ENCODE results near the gene METTL23.

Gene METTL23

DNA sequence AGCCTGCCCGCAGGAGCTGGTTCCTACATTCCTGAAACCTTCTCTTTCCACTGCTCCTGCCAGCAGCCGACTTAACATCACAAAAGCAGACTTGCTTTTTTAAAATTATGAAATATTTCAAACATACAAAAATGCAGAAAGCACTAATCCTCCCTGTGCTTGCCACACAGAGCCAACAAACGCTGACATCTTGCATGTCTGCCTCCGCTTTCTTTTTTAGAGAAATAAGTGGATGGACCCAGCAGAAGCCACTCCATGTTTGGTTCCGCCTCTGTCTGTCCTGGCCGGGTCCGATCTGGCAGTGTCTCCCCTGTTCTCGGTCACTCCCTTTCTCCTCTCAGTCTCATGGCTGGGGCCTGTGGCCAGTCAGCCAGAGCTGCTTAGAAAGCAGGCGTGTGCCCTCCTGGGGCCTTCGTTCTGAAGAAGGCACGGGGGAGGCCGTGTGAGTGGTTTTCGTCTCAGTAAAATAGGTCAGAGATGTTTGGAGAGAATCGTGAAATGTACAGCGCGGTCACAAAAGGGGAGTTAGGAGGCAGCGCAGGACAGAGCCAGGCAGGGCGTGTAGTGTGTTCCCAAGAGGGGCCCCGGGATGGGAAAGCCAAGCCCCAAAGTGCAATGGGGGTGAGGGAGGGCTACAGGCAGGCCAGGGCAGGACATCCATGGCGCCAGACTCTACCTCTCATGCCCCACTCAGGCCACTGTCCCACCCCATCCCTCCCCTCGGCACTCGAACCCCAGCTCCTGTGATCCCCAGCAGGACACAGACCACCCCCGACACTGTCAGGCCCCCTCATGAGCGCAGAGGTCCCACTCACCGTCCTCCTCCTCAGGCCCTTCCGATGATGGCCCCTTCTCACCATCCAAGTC lies 39.1 kb upstream of the METTL23 start:
- TF ChIP-seq GATA3 (IDR thresholded peaks at IDR 0.05; ENCODE audit: low read depth, low read length), result no peak
- no peak for TF ChIP-seq GATA2 (IDR thresholded peaks at IDR 0.05; ENCODE audit: low read depth, low read length)

DNA sequence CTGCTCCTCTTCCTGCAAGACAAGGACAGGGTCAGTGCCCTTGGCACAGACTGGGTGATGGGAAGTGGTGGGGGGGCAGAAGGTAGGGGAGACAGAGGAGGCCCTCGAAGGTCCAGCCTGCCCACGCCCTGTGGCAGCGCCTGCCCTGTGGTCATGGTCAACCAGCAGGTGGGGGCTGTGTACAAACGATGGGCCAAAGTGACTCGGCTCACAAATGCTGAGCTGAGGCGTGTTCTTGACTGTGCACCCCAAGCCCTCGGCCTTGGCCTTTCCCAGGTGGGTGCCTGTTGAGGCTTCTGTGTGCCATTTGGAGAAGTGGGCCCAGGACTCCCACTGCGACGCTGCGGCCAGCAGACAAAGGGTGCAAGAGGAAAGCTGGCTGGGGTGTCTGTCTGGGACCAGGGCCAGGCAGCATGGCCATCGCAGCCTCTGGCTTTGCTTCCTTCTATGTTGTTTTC lies 38.4 kb upstream of the METTL23 start:
- TF ChIP-seq GATA3 (IDR thresholded peaks at IDR 0.05; ENCODE audit: low read depth, low read length), result no peak
- no peak for TF ChIP-seq GATA2 (IDR thresholded peaks at IDR 0.05; ENCODE audit: low read depth, low read length)

DNA sequence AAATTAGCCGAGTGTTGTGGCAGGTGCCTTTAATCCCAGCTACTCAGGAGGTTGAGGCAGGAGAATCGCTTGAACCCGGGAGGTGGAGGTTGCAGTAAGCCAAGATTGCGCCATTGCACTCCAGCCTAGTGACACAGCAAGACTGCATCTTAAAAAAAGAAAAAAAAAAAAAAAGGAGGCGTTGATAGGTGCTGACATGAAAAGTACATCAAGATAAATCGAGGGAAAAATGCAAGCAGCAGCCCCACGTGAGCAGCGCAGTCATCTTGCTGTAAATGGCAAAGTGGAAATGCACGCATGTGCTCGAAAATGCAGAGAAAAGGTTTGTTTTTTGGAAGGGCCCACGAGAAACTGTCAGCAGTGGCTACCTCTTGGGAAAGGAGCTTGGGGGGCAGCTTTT lies 36.8 kb upstream of the METTL23 start:
- no peak for TF ChIP-seq GATA2 (IDR thresholded peaks at IDR 0.05; ENCODE audit: low read depth, low read length)
- no peak for TF ChIP-seq GATA3 (IDR thresholded peaks at IDR 0.05; ENCODE audit: low read depth, low read length)

DNA sequence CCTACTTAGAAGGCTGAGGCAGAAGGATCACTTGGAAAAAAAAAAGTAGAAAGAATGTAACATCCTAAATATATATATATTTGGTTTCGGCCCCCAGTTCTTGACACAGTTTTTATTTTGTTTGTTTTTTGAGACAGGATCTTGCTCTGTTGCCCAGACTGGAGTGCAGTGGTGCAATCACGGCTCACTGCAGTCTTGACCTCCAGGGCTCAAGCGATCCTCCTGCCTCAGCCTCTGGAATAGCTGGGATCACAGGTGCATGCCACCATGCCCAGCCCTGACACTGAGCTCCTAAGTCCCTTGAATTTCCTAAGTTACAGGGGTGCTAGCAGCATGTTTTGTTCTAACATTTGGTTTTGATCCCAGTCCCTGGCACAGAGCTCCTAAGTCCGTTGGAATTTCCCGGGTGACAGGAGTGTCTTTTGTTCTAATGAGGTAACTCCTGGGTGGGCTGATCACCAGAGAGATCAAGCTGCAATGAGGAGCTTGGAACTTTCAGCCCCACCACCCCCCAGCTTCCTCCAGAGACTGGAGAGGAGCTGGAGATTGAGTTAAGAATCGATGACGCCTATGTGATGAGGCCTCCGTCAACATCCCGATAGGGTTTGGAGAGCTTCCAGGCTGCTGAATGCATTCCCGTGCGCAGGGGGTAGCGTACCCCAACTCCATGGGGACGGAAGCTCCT lies 35.9 kb upstream of the METTL23 start:
- no peak for TF ChIP-seq GATA3 (IDR thresholded peaks at IDR 0.05; ENCODE audit: low read depth, low read length)
- TF ChIP-seq GATA2 (IDR thresholded peaks at IDR 0.05; ENCODE audit: low read depth, low read length), result no peak

DNA sequence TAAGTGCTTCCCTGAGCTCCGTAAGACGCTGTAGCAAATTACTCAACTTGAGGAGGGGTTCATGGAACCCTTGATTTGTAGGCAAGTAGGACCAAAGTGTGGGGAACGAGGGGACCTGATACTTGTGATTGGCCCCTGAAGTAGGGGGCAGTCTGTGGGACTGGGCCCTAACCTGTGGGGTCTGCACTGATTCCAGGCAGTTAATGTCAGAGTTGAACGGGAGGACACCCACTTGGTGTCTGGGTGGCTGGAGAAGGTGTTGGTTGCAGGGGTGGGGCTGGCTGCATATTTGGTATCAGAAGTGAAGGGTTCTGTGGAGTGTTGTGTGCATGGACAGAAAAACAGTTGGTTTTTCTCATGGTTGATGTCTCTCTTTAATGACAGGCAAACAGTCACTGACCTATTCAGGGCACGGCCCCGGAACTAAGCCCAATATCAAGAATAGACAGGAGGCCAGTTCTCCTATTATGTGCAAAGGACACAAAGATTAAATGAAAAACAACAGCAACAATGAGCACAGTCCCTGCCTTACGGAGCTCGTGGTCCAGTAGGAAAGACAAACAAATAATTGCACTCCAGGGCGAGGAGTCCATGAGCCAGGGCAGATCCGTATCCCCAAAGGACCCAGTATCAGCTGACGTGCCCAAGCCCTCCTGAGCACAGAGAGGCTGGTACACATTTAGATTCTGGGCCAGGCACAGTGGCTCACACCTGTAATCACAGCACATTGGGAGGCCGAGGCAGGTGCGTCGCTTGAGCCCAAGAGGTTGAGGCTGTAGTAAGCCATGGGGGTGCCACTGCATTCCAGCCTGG lies 35.1 kb upstream of the METTL23 start:
- TF ChIP-seq GATA2 (IDR thresholded peaks at IDR 0.05; ENCODE audit: low read depth, low read length), result no peak
- TF ChIP-seq GATA3 (IDR thresholded peaks at IDR 0.05; ENCODE audit: low read depth, low read length), result no peak

DNA sequence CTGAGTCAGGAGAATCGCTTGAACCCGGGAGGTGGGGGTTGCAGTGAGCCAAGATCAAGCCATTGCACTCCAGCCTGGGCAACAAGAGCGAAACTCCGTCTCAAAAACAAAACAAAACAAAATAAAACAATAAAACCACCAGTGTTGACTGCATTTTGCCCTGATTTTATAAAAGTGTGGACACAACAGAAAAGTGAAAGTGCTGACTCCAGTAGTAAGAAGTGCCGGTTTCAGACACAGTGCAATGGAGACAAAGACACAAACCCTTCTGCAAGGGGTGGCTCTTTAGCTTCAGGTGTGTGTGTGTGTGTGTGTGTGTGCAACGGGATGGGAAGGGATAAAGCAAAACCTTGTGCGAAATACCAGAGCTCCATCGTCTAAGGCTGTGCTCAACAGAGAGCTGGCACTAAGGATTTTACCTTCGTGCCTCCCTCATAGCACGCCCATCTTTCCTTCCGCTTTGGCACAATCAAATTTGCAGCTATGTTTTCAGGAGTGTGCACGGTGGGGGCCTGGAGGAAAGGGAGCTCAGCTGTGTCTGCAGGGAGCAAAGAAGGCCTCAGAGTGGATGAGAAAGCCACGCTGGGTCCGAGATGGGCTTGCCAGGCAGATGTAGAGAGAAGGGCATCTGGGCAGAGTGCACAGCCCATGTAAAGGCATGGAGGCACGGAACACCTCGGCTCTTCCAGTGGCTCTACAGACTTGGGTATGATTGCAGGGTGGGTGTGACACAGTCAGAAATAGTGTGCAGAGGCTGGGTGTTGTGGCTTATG lies 31.4 kb upstream of the METTL23 start:
- TF ChIP-seq GATA3 (IDR thresholded peaks at IDR 0.05; ENCODE audit: low read depth, low read length) (no peak), GATA2 (IDR thresholded peaks at IDR 0.05; ENCODE audit: low read depth, low read length) (no peak)

DNA sequence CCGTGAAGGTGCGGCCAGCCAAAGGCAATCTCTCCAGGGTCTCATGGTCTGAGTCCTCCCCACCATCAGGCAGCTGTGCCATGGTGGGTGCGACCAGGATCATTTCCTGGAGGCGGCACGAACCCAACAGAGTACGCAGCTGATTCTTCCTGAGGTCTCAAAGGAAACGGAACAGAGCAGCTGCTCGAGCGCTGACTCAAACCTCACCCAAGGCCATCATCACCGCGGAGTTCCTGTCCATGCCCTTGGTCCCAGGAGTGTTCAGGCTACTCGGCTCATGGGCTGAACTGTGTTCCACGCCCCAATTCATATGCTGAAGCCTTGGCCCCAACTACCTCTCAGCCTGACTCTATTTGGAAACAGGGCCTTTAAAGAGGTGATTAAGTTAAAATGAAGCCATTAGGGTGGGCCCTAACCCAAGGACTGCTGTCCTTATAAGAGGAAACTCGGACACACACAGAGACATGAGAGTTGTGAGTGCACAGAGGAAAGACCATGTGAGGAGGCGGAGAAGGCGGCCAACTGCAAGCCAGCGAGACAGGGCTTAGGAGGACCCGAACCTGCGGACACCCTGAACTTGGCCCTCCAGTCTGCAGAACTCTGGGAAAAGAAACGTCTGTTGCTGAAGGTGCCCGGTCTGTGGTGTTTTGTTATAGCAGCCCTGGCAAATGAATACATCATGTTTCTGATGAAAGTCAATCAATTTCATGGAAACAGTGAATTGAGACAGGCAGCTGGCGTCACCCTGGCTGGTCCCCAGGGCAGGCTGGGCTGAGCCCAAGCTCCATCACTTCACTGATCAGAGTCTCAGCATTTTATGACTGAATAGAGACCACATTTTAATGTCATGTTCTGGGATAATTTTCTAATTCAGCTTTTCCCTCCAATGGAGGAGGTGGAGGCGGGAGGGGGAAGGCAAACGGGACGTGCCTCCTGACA lies 29.6 kb upstream of the METTL23 start:
- TF ChIP-seq GATA3 (IDR thresholded peaks at IDR 0.05; ENCODE audit: low read depth, low read length), result no peak
- no peak for TF ChIP-seq GATA2 (IDR thresholded peaks at IDR 0.05; ENCODE audit: low read depth, low read length)

DNA sequence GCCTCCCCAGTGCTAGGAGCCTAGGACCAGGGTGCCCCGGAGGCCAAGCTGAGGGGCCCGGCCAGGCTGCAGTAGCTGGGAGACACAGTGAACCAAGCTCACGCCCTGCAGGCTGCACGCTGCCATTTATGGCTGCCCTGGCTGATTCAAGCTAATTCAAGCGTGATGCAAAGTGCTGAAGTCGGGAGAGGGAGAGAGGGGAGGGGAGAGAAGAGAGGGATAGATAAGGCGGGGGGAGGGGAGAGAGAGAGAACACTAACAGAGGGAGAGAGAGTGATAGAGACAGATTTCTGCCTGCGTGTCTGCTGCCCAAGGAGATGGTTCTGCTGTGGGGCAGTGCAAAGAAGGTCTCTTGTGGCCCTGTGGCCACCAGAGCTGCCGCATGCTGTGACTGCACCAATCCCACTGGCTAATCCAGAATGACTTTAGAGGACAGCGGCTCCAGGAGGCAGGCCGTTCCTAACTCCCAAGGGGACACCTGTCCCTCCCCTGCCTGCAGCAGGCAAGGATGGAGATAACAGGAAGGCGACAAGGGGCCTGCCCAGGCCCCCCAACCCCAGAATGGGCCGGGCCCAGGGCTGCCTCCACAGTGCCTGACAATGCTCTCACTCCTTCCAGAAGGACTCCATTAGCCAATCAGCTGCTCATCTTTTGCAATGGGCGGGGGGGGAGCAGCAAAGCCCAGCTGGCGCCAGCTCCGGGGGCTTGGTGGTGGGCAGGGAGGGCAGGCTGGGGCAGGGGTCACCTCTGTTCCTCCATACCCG lies 28.8 kb upstream of the METTL23 start:
- peak; percentile 79 for TF ChIP-seq GATA2 (IDR thresholded peaks at IDR 0.05; ENCODE audit: low read depth, low read length)
- TF ChIP-seq GATA3 (IDR thresholded peaks at IDR 0.05; ENCODE audit: low read depth, low read length), result no peak

DNA sequence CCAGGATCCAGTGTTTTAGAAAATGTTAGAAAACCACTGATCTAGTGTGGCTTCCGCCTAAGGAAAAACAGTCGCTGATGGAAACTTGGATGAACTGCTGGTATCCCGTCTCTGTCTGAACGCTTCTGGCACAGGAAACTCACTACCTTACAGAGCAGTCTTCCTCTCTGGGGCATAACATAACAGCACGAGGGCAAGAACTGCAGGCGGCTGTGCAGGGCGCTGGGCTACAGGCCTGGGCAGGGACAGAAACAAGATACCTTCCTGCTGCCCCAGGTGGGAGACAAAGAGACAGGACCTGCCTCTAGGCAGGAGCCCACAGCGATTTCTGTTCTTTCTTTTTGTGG lies 26.4 kb upstream of the METTL23 start:
- TF ChIP-seq GATA3 (IDR thresholded peaks at IDR 0.05; ENCODE audit: low read depth, low read length) (no peak), GATA2 (IDR thresholded peaks at IDR 0.05; ENCODE audit: low read depth, low read length) (no peak)

DNA sequence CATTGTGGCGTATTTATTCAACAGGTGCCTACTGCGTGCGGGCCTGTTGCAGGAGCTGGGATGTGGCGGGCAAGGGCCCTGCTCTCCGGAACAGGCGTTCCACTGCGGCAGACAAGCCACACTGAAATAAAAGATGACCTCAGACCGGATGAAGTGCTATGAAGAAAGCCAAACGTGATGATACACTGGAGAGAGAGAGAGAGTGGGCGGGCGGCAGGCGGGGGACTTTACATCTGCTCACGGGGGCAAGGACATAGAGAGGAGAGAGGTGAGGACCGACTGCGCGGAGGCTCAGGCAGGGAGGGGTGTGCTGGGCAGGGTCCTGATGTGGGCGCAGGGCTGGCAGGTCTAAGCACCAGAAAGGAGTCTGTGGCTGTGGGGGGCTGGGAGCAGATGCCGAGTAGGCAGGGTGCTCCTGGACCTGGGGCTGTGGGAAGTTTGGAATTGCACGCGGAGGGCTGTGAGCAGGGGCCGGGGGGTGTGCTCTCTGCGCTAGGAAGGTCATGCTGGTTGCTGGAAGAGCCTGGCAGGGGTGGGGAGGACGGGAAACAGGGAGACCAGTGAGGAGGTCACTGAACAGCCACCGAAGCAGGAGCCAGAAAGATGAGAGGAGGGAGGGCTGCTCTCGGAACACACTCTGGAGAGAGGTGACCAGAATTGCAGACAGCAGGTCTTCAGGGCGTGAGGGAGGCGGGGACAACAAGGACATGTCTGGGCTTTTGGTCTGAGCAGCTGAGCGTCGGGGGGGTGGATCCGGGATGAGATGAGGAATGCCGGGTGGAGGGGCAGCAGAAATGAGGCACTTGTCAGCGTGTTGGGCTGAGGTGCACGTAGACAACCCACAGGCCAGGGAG lies 25.8 kb upstream of the METTL23 start:
- TF ChIP-seq GATA2 (IDR thresholded peaks at IDR 0.05; ENCODE audit: low read depth, low read length) (no peak), GATA3 (IDR thresholded peaks at IDR 0.05; ENCODE audit: low read depth, low read length) (no peak)

DNA sequence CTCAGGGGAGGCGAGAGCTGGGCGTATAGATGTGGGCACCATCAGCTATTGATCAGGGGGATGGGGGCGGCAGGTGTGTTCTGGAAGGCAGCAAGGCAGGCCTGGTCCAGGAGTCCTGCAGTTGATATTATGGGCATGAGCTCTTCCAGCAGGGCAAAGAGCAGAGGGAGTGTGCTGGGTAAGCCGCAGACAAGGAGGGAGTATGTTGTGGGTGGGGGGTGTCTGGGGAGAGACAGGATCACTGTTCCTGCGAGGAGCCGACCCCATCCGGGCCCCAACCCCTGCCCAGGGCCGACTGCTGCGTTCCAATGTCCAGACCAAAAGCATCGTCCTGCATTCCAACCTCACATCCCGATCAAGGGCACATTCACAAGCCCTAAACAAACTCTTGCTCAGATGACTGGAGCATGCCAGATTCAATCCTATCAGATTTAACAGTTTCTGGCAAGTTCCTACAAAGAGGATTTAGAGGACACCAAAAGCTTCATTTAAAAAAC lies 25.1 kb upstream of the METTL23 start:
- no peak for TF ChIP-seq GATA3 (IDR thresholded peaks at IDR 0.05; ENCODE audit: low read depth, low read length)
- no peak for TF ChIP-seq GATA2 (IDR thresholded peaks at IDR 0.05; ENCODE audit: low read depth, low read length)

All from SH-SY5Y (cell line).